ENCODE results near the gene MUC2.

MUC2 gene

GRCh38 chr11:1059759-1060158 is 14.9 kb upstream of the MUC2 start:
- Histone ChIP-seq H3K4me3 (replicated peaks; ENCODE audit: insufficient read depth, low read length) (no peak overlapping the region), H3K27me3 (ENCODE audit: insufficient read depth, poor library complexity, severe bottlenecking) (peaks cover 2% of the 10 kb centered on the region), H3K27ac (replicated peaks) (no peak overlapping the region)
- TF ChIP-seq CTCF (IDR thresholded peaks at IDR 0.05; ENCODE audit: insufficient read depth, low read length) (no peak), GABPA (IDR thresholded peaks at IDR 0.05; ENCODE audit: low read depth) (no peak), SPI1 (IDR thresholded peaks at IDR 0.05; ENCODE audit: borderline replicate concordance, low read depth) (no peak), REST (IDR thresholded peaks at IDR 0.05; ENCODE audit: insufficient replicate concordance, low read depth) (no peak), POLR2AphosphoS5 (IDR thresholded peaks at IDR 0.05; ENCODE audit: low read depth) (no peak)
- no peak for DNase-seq (ENCODE audit: low read depth in 1 of 2, low spot score in 1 of 2)

GRCh38 chr11:1060410-1060809 is 14.3 kb upstream of the MUC2 start:
- no peak overlapping the region for H3K27ac ChIP-seq (replicated peaks)
- TF ChIP-seq GABPA (IDR thresholded peaks at IDR 0.05; ENCODE audit: low read depth) (no peak), CTCF (IDR thresholded peaks at IDR 0.05; ENCODE audit: insufficient read depth, low read length) (no peak), SPI1 (IDR thresholded peaks at IDR 0.05; ENCODE audit: borderline replicate concordance, low read depth) (no peak), POLR2AphosphoS5 (IDR thresholded peaks at IDR 0.05; ENCODE audit: low read depth) (no peak), REST (IDR thresholded peaks at IDR 0.05; ENCODE audit: insufficient replicate concordance, low read depth) (no peak)
- H3K4me3 ChIP-seq (replicated peaks; ENCODE audit: insufficient read depth, low read length) = no peak overlapping the region
- H3K27me3 ChIP-seq (ENCODE audit: insufficient read depth, poor library complexity, severe bottlenecking) = peaks cover 2% of the 10 kb centered on the region
- DNase-seq (ENCODE audit: low read depth in 1 of 2, low spot score in 1 of 2) = no peak

- no peak overlapping the region for H3K27ac ChIP-seq (replicated peaks)
- TF ChIP-seq POLR2AphosphoS5 (IDR thresholded peaks at IDR 0.05; ENCODE audit: low read depth) (no peak), GABPA (IDR thresholded peaks at IDR 0.05; ENCODE audit: low read depth) (no peak), SPI1 (IDR thresholded peaks at IDR 0.05; ENCODE audit: borderline replicate concordance, low read depth) (no peak), CTCF (IDR thresholded peaks at IDR 0.05; ENCODE audit: insufficient read depth, low read length) (no peak), REST (IDR thresholded peaks at IDR 0.05; ENCODE audit: insufficient replicate concordance, low read depth) (no peak)
- no peak for DNase-seq (ENCODE audit: low read depth in 1 of 2, low spot score in 1 of 2)
- H3K27me3 ChIP-seq (ENCODE audit: insufficient read depth, poor library complexity, severe bottlenecking) = peaks cover 2% of the 10 kb centered on the region
- H3K4me3 ChIP-seq (replicated peaks; ENCODE audit: insufficient read depth, low read length) = no peak overlapping the region
These were observed 13.6 kb upstream of the MUC2 start for GRCh38 chr11:1060852-1061616.
